Suprapubic skin (tissue), 3 donors: ENCODE data around the gene HMOX2.

Experiments
- CTCF ChIP-seq, 2 donors: fragments of 200-600 bp in 1 of 2; fragments of 450-650 bp in 1 of 2; sonication (generic) in 1 of 2; IDR thresholded peaks; one replicate each; pipeline ENCODE4 v1.5.1; 2016 to 2019; ENCODE audit warnings: antibody characterized with exemption in 2 of 2, mild to moderate bottlenecking in 1 of 2, moderate library complexity in 1 of 2
- POLR2A ChIP-seq, 2 donors: fragments of 450-650 bp; IDR thresholded peaks; one replicate each; pipeline ENCODE4 v1.6.1; 2017; ENCODE audit warnings: antibody characterized with exemption in 2 of 2, mild to moderate bottlenecking in 2 of 2, moderate library complexity in 2 of 2

- TF ChIP-seq CTCF (IDR thresholded peaks at IDR 0.05) (no peak), POLR2A (IDR thresholded peaks at IDR 0.05) (no peak)
Observed at GRCh38 chr16:4491898-4492297, 15.7 kb downstream of the HMOX2 start.
